HepG2 (cell line): ENCODE results near the gene SSC4D. TPM values are rescaled to one million over a fixed set of nuclear protein-coding genes. Genes with fewer than 3 reads are reported as not detected.

Experiments used
- AGO1 ChIP-seq: fragments of 200-400 bp; formaldehyde crosslinking; IDR thresholded peaks from 2 replicates; pipeline ENCODE4 v1.6.1; 2017; ENCODE audit warnings: mild to moderate bottlenecking, low read depth, low read length, moderate library complexity; ENCODE audit not compliant: poor library complexity, severe bottlenecking
- DNMT1 ChIP-seq: sonication (generic); formaldehyde crosslinking; IDR thresholded peaks from 2 replicates; pipeline ENCODE4 v1.5.1; 2020; ENCODE audit warnings: mild to moderate bottlenecking, missing genetic modification reagents
- KAT2B ChIP-seq: fragments of 150-350 bp; IDR thresholded peaks from 2 replicates; pipeline ENCODE4 v1.6.1; 2014; ENCODE audit warnings: low read depth, low read length, borderline replicate concordance
- MTA1 ChIP-seq: sonication (generic); formaldehyde crosslinking; IDR thresholded peaks from 2 replicates; pipeline ENCODE4 v1.4.0; 2020; ENCODE audit warnings: missing genetic modification reagents, mild to moderate bottlenecking, borderline replicate concordance
- NCOA2 ChIP-seq: sonication (generic); formaldehyde crosslinking; IDR thresholded peaks from 2 replicates; pipeline ENCODE4 v1.8.0; 2022; ENCODE audit warnings: inconsistent platforms
- SP2 ChIP-seq: sonication (generic); formaldehyde crosslinking; IDR thresholded peaks from 2 replicates; pipeline ENCODE4 v1.5.1; 2020; ENCODE audit warnings: mild to moderate bottlenecking, missing genetic modification reagents
- TBX3 ChIP-seq: fragments of 450-650 bp; IDR thresholded peaks from 2 replicates; pipeline ENCODE4 v1.6.1; 2017; ENCODE audit warnings: antibody characterized with exemption, mild to moderate bottlenecking, inconsistent platforms, borderline replicate concordance
- TERF1 ChIP-seq: sonication (generic); formaldehyde crosslinking; IDR thresholded peaks from 2 replicates; pipeline ENCODE4 v1.8.0; 2022; ENCODE audit warnings: mild to moderate bottlenecking, missing genetic modification reagents, moderate library complexity
- TSC22D2 ChIP-seq: sonication (generic); formaldehyde crosslinking; IDR thresholded peaks from 2 replicates; pipeline ENCODE4 v1.5.1; 2020; ENCODE audit warnings: missing genetic modification reagents, mild to moderate bottlenecking, borderline replicate concordance
- ZFAT ChIP-seq: sonication (generic); formaldehyde crosslinking; conservative IDR thresholded peaks from 2 replicates; pipeline ENCODE4 v1.8.1; 2023; ENCODE audit warnings: missing genetic modification reagents, inconsistent platforms
- ZFP90 ChIP-seq: sonication (generic); formaldehyde crosslinking; IDR thresholded peaks from 2 replicates; pipeline ENCODE4 v1.8.0; 2022; ENCODE audit warnings: missing genetic modification reagents, mild to moderate bottlenecking, inconsistent platforms, borderline replicate concordance
- ZNF276 ChIP-seq: sonication (generic); formaldehyde crosslinking; IDR thresholded peaks from 2 replicates; pipeline ENCODE4 v1.4.0; 2020; ENCODE audit warnings: mild to moderate bottlenecking, low read depth, missing genetic modification reagents
- ZNF44 ChIP-seq: sonication (generic); formaldehyde crosslinking; IDR thresholded peaks from 2 replicates; pipeline ENCODE4 v1.5.1; 2020; ENCODE audit warnings: mild to moderate bottlenecking, missing genetic modification reagents
- ZNF766 ChIP-seq: sonication (generic); formaldehyde crosslinking; IDR thresholded peaks from 2 replicates; pipeline ENCODE4 v1.5.0; 2020; ENCODE audit warnings: missing genetic modification reagents, borderline replicate concordance
- ZZZ3 ChIP-seq: sonication (generic); formaldehyde crosslinking; IDR thresholded peaks from 2 replicates; pipeline ENCODE4 v1.4.0; 2020; ENCODE audit warnings: missing genetic modification reagents, mild to moderate bottlenecking, borderline replicate concordance
- polyA plus RNA-seq, 8 experiments: library from polyadenylated mRNA; depleted of rRNA in 3 of 8; stranded (reverse) in 7 of 8; unstranded in 1 of 8; fragments of >200 nt; fragmentation: Illumina TruSeq in 4 of 8; extraction: Trizol in 4 of 8; gene quantifications; 2 replicates each; pipeline versions ENCODE4 v1.2.1 to v1.2.3, GENCODE V29; 2011 to 2016; ENCODE audit warnings: low read depth in 4 of 8, missing spikeins in 1 of 8, mixed read lengths in 1 of 8; ENCODE audit not compliant: insufficient read depth in 1 of 8
- total RNA-seq, 5 experiments: library from RNA; depleted of rRNA; stranded (reverse); fragments of >200 nt; fragmentation: Illumina TruSeq; extraction: Trizol; gene quantifications; 2 replicates each; pipeline ENCODE4 v1.2.3, GENCODE V29; 2016; ENCODE audit warnings: low read depth in 1 of 5
- TF ChIP-seq, protein P1 (sequence below): sonication (generic); formaldehyde crosslinking; IDR thresholded peaks from 2 replicates; pipeline ENCODE4 v1.4.0; 2020; ENCODE audit warnings: mild to moderate bottlenecking, missing genetic modification reagents
- TF ChIP-seq, protein P2 (sequence below): sonication (generic); formaldehyde crosslinking; conservative IDR thresholded peaks from 2 replicates; pipeline ENCODE4 v1.4.0; 2020; ENCODE audit warnings: missing genetic modification reagents

SSC4D gene
- total and polyA plus RNA-seq, 2 of the 13 experiments (the other 11 are each of a cell fraction or from before 2014, with no cell fraction given) = 33.3 to 63.8 TPM

DNA sequence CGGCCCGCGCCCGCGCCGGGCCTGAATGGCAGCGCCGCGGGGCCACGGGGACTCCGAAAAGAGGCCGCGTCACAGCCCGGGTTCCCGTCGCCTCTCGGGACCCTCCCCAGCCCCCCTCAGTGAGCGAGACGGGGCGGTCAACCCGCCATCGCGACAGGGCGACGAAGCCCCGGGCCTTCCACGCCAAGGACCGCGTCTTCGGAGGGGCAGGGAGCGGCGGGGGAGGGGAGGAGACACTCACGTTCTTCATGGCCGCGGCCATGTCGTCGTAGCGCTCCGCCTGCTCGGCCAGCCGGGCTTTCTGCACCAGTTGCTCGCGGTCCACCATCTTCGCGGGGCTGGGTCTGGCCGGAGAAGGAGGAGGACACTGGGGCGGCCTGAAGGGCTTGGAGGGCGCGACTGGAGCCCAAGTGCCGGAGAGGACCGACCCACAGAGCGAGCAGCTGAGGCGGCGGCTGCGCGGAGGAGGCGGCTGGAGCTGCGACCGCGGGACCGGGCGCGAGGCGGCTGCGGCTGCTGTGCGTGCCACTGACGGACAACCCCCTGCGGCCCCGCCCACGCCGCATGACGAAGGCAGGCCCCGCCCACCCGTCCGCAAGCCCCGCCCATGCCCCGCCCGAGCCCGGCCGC lies 50.9 kb downstream of the SSC4D start, which contains the start of gene YWHAG (continued):
- TF ChIP-seq TERF1 (CRISPR knock-in tag) (no peak), AGO1 (no peak), ZFP90 (CRISPR knock-in tag) (no peak; the same call in 1 of the 2 replicates), ZNF276 (no peak; the same call in 1 of the 2 replicates), SP2 (peak; percentile 11; the same call in 1 of the 2 replicates), MTA1 (peak; percentile 73; the same call in 1 of the 2 replicates), ZNF44 (no peak), TSC22D2 (CRISPR knock-in tag) (peak; percentile 88; the same call in 1 of the 2 replicates), KAT2B (no peak), ZFAT (CRISPR knock-in tag) (no peak), ZNF766 (CRISPR knock-in tag) (no peak), ZZZ3 (CRISPR knock-in tag) (no peak), DNMT1 (peak; percentile 22; the same call in 1 of the 2 replicates), TBX3 (no peak), NCOA2 (CRISPR knock-in tag) (peak; percentile 40; the same call in 1 of the 2 replicates)
- TF ChIP-seq, protein P1, sequence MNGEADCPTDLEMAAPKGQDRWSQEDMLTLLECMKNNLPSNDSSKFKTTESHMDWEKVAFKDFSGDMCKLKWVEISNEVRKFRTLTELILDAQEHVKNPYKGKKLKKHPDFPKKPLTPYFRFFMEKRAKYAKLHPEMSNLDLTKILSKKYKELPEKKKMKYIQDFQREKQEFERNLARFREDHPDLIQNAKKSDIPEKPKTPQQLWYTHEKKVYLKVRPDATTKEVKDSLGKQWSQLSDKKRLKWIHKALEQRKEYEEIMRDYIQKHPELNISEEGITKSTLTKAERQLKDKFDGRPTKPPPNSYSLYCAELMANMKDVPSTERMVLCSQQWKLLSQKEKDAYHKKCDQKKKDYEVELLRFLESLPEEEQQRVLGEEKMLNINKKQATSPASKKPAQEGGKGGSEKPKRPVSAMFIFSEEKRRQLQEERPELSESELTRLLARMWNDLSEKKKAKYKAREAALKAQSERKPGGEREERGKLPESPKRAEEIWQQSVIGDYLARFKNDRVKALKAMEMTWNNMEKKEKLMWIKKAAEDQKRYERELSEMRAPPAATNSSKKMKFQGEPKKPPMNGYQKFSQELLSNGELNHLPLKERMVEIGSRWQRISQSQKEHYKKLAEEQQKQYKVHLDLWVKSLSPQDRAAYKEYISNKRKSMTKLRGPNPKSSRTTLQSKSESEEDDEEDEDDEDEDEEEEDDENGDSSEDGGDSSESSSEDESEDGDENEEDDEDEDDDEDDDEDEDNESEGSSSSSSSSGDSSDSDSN (CRISPR knock-in tag) = peak; percentile 89
- TF ChIP-seq, protein P2, sequence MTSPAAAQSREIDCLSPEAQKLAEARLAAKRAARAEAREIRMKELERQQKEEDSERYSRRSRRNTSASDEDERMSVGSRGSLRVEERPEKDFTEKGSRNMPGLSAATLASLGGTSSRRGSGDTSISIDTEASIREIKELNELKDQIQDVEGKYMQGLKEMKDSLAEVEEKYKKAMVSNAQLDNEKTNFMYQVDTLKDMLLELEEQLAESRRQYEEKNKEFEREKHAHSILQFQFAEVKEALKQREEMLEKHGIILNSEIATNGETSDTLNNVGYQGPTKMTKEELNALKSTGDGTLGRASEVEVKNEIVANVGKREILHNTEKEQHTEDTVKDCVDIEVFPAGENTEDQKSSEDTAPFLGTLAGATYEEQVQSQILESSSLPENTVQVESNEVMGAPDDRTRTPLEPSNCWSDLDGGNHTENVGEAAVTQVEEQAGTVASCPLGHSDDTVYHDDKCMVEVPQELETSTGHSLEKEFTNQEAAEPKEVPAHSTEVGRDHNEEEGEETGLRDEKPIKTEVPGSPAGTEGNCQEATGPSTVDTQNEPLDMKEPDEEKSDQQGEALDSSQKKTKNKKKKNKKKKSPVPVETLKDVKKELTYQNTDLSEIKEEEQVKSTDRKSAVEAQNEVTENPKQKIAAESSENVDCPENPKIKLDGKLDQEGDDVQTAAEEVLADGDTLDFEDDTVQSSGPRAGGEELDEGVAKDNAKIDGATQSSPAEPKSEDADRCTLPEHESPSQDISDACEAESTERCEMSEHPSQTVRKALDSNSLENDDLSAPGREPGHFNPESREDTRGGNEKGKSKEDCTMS (CRISPR knock-in tag) = 0 out of 2 replicates have a peak, but pooled peaks have one; percentile 19
